SK-N-SH (cell line): Measurements from ENCODE around the gene BICC1.

Experiments used
- EZH2phosphoT487 ChIP-seq: fragments of 200-600 bp; sonication (generic); IDR thresholded peaks from 2 replicates; pipeline ENCODE4 v1.6.1; 2017; ENCODE audit warnings: low read depth, mixed run types, mild to moderate bottlenecking, antibody characterized with exemption, moderate library complexity, borderline replicate concordance
- TF ChIP-seq, protein P1 (sequence below): fragments of 200-600 bp; sonication (generic); IDR thresholded peaks from 2 replicates; pipeline ENCODE4 v1.6.1; 2017; ENCODE audit warnings: antibody characterized with exemption, mild to moderate bottlenecking, moderate library complexity

DNA sequence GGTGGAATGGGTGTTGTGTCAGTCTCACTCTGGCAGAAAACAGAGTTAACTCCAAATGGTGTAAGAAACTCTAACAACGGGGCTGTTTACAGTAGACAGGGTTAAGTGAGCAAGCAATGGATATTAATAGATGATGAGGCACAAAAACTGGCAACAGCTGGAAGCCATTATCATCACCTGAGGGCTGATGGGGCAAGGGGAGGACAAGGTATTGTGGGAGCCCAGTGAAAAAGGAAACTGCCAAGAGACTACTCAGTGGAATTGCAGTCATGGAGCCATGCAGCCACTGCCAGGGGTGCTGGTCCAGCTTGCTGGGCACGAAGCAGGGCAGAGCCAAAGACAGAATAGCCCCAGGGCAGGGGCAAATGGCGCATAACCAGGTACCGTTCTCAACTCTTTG, 260.7 kb downstream of the BICC1 start:
- TF ChIP-seq, protein P1, sequence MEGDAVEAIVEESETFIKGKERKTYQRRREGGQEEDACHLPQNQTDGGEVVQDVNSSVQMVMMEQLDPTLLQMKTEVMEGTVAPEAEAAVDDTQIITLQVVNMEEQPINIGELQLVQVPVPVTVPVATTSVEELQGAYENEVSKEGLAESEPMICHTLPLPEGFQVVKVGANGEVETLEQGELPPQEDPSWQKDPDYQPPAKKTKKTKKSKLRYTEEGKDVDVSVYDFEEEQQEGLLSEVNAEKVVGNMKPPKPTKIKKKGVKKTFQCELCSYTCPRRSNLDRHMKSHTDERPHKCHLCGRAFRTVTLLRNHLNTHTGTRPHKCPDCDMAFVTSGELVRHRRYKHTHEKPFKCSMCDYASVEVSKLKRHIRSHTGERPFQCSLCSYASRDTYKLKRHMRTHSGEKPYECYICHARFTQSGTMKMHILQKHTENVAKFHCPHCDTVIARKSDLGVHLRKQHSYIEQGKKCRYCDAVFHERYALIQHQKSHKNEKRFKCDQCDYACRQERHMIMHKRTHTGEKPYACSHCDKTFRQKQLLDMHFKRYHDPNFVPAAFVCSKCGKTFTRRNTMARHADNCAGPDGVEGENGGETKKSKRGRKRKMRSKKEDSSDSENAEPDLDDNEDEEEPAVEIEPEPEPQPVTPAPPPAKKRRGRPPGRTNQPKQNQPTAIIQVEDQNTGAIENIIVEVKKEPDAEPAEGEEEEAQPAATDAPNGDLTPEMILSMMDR, result no peak
- TF ChIP-seq EZH2phosphoT487, result no peak
